ENCODE measurements around the gene TAMALIN.

TAMALIN gene

GRCh38 chr12:52014567-52015530 lies 8.1 kb downstream of the TAMALIN start:
- DNase-seq (ENCODE audit: low spot score), result peak; percentile 77

GRCh38 chr12:52015532-52016041 lies 8.8 kb downstream of the TAMALIN start:
- no peak for DNase-seq (ENCODE audit: low spot score)

- DNase-seq (ENCODE audit: low spot score), result no peak
Observed at GRCh38 chr12:52018433-52019112, 11.8 kb downstream of the TAMALIN start.

GRCh38 chr12:52019113-52019770 lies 12.5 kb downstream of the TAMALIN start:
- DNase-seq (ENCODE audit: low spot score), result no peak

- DNase-seq (ENCODE audit: low spot score), result peak; percentile 90
Observed at GRCh38 chr12:52020539-52021336, 14.0 kb downstream of the TAMALIN start.

- DNase-seq (ENCODE audit: low spot score), result peak; percentile 72
Observed at GRCh38 chr12:52022841-52023181, 16.1 kb downstream of the TAMALIN start.

GRCh38 chr12:52023182-52023975 lies 16.6 kb downstream of the TAMALIN start:
- DNase-seq (ENCODE audit: low spot score), result peak; percentile 97

GRCh38 chr12:52023976-52024688 lies 17.4 kb downstream of the TAMALIN start:
- DNase-seq (ENCODE audit: low spot score), result no peak

GRCh38 chr12:52024845-52025230 lies 18.1 kb downstream of the TAMALIN start:
- no peak for DNase-seq (ENCODE audit: low spot score)

GRCh38 chr12:52026263-52026662 lies 19.5 kb downstream of the TAMALIN start:
- no peak for DNase-seq (ENCODE audit: low spot score)

- DNase-seq (ENCODE audit: low spot score), result no peak
Observed at GRCh38 chr12:52027085-52027843, 20.5 kb downstream of the TAMALIN start.

GRCh38 chr12:52029685-52030084 lies 22.9 kb downstream of the TAMALIN start:
- peak; percentile 90 for DNase-seq (ENCODE audit: low spot score)

GRCh38 chr12:52032446-52032803 lies 25.7 kb downstream of the TAMALIN start:
- no peak for DNase-seq (ENCODE audit: low spot score)

- DNase-seq (ENCODE audit: low spot score), result peak; percentile 99
Observed at GRCh38 chr12:52032804-52033445, 26.2 kb downstream of the TAMALIN start.

GRCh38 chr12:52033446-52034140 lies 26.8 kb downstream of the TAMALIN start:
- no peak for DNase-seq (ENCODE audit: low spot score)

GRCh38 chr12:52035190-52035589 lies 28.4 kb downstream of the TAMALIN start:
- no peak for DNase-seq (ENCODE audit: low spot score)

- no peak for DNase-seq (ENCODE audit: low spot score)
Observed at GRCh38 chr12:52035926-52036325, 29.2 kb downstream of the TAMALIN start.

- DNase-seq (ENCODE audit: low spot score), result peak; percentile 89
Observed at GRCh38 chr12:52036587-52037171, 29.9 kb downstream of the TAMALIN start.

All from ecto neural progenitor cell (in vitro differentiated cells).